Stimulated activated CD8-positive, alpha-beta memory T cell treated with anti-CD3 and anti-CD28 coated beads, Interleukin-15, amount 100 ng/mL, for 48 hours (primary cell): ENCODE measurements around the gene CHRNB4.
"Not testable (repeated sequence)": the region's sequence is repeated elsewhere in the genome, so short reads cannot be mapped to it uniquely, and the experiment has no call there.

Experiments
- DNase-seq, 2 donors: peaks; one replicate each; pipeline ENCODE4 v3.0.0-alpha.2; 2020; ENCODE audit warnings: low read depth in 2 of 2

CHRNB4 gene, protein sequence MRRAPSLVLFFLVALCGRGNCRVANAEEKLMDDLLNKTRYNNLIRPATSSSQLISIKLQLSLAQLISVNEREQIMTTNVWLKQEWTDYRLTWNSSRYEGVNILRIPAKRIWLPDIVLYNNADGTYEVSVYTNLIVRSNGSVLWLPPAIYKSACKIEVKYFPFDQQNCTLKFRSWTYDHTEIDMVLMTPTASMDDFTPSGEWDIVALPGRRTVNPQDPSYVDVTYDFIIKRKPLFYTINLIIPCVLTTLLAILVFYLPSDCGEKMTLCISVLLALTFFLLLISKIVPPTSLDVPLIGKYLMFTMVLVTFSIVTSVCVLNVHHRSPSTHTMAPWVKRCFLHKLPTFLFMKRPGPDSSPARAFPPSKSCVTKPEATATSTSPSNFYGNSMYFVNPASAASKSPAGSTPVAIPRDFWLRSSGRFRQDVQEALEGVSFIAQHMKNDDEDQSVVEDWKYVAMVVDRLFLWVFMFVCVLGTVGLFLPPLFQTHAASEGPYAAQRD

DNA sequence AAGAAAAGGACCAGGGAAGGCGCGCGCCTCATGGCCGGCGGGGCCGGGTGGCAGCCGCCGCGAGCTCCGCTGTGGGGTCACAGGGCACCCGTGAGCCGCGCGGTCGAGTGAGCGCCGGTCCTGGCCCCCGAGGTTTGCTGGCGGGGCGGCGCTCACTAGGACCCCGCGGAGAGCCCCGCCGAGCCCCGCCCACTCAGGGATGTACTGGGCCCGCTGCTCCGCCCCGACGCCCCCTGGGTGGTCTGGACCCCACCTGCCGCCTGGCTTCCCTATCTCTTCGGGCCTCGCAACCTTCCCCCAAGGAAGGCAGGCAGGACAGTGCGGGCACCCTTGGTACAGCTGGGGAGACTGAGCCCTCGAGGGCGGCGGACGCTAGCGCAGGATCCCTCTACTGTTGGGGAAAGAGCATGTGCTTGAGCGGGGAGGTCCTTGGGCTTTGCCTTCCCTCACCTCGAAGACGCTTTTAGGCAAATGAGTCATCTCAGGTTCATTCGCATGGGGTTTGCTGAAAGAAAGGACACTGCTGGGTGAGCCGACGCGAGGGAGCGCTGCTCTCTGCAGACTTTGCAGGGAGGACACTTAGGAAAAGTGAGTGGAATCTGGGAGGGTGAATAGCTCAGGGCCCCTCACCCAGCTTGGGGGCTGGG, at the start of gene CHRNB4:
TSS of gene CHRNB4 (minus strand) at position 109 of the 647 bp plus-strand sequence. CDS start at position 32, 77 bp downstream.
- no peak for DNase-seq

DNA sequence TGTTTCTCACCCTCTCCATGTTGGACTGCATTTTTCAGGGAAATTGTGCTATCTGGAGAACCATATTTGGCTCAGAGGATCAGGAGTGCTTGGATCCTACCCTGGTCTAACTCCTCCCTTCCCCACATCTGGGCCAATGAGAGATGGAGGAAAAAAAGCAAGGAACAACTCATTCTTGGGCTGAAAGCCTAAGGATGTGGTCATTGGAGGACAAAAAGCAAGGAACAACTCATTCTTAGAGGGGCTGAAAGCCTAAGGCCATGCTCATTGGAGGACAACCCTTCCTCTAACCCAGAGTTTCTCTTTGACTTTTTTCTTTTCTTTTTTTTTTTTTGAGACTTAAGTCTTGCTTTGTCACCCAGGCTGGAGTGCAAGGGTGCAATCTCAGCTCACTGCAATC, 48.6 kb upstream of the CHRNB4 start:
- DNase-seq, result no peak

DNA sequence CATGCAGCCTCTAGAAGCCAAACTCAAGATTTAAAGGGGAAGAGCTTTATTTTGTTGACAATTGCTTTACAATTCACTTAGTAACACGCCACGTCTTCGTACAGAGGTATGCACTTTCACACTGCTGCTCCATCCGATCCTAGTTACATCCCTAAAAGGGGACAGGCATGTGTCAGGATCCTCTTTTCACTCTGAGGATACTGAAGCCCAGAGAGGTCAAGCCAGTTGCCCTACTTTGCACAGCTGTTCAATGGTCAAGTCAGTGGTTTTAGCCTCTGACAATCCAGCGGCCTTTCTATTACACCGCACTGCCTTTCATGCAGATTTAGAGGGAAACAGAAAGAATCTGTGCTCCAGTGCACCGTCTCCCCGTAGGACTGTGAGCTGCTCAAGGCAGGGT, 44.9 kb upstream of the CHRNB4 start:
- DNase-seq, result no peak

DNA sequence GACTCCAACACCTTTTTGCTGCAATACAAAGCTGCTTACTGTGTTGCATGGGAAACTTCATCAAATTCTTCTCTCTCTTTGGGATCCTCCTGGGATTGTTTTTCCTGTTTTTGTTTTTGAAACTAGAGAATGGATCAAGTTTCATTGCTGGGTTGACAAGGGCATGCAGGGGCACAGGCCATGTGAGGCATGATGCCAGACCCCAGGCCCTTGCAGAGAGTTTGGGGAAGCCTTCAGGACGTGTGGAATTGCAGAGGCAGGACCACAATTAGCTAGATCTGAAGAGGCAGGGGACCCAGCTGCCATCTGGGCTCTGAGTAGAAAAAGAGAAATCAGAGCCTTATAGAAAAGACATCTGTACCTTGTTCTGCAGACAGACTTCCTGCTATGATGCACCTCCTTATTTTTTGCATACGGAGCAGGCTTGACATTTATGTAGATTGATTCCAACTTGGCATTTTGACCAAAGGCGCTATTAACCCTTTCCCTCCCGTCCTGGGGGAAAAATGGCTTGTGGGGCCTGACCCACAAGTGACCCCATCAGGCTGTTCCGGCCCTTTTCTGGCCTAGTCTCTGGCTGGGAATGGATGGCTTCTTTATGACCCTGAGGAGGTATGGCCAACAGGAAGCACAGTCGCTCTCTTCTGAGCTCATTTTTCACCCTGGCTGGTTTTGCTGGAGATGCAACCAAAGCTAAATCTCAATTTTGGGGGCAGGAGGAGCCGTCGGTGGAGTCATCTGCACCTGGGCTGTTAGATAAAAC, 44.3 kb upstream of the CHRNB4 start:
- DNase-seq, result no peak

DNA sequence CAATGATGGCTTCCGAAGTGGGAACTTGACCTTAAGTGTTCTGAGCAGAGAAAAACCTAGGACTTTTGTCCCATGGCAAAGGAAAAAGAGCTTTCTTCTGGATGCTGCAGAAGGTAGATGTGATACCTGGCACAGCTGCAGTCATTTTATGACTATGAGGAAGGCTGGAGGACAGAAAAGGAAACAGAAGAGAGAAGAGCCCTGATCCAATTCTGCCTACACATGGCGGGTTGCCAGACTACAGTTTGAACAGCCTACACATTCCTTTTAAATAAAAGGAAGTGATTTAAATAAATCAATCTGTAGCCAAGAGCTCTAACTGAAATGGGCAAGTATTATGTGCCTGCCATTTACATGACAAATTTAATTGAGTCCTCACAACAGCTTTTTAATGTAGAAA, 43.6 kb upstream of the CHRNB4 start:
- DNase-seq, result no peak

DNA sequence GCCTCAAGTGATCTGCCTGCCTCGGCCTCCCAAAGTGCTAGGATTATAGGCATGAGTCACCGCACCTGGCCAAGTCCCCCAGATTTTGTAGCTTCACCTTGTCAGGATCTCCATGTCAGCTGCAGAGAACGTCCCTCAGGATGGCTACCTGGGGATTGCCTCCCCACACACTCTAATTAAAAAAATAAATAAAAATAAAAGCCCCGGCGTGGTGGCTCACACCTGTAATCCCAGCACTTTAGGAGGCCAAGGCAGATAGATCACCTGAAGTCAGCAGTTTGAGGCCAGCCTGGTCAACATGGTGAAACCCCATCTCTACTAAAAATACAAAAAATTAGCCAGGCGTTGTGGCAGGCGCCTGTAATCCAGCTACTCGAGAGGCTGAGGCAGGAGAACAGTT, 42.6 kb upstream of the CHRNB4 start:
- not testable (repeated sequence) for DNase-seq

DNA sequence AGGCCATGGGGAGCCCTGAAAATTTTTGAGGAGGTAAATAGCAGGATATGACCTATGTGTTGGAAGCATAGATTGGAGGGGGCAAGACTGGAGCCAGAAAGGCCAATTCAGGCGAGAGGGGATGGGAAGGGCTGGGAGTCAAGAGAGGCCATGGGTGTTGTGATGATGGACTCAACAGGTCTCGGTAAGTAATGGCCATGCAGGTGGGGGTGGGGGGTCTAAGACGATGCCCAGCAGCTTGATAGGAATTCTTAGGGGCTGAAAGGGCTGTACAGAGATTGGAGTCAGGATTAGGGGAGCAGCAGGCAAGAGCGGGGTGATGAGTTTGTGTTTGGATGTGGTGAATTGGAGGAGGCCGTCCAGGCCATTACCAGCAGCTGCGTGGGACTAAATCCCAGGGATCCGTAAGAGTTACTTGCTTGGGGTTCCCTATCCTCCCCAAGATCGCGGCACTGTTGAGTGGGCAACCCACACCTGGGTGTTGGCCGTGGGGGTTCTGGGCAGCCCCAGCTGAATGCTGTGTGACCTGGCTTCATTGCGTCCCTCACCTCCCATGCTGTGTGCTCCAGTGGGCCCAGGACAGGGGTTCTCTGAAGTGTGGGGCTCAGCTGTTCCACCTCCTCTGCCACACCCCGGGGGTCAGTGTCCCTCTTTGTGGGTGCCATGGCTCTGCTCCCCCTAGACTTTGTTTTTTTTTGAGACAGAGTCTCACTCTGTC, 41.8 kb upstream of the CHRNB4 start:
- DNase-seq, result no peak

DNA sequence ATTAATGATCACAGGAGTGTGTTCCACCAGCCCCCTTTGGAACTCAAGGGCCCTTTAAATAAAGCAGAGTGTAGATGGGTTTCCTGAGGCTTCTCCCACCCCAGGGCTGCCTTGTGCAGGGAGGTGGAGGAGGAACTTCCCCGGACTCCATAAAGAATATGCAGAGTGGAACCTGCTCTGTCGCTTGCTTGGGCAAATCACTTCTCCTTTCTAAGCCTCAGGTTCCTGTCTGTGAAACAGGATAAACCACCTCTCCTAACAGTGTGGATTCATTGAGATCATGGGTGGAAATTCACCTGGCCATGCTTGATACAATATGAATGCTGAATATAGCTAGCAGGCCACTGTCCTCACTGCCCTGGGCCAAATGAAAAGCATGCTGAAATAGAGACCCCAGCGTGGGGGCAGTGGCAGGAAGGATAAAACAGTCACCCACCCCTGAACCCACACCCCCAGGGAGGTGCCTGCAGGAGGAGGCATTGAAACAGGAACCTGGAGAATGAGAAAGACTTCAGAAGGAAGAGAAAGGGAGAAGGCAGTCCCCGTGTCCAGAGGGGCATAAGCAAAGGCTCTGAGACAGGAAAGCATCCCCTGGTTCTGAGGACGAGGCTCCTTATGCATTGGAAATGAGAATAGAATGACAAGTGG, 41.1 kb upstream of the CHRNB4 start:
- no peak for DNase-seq

DNA sequence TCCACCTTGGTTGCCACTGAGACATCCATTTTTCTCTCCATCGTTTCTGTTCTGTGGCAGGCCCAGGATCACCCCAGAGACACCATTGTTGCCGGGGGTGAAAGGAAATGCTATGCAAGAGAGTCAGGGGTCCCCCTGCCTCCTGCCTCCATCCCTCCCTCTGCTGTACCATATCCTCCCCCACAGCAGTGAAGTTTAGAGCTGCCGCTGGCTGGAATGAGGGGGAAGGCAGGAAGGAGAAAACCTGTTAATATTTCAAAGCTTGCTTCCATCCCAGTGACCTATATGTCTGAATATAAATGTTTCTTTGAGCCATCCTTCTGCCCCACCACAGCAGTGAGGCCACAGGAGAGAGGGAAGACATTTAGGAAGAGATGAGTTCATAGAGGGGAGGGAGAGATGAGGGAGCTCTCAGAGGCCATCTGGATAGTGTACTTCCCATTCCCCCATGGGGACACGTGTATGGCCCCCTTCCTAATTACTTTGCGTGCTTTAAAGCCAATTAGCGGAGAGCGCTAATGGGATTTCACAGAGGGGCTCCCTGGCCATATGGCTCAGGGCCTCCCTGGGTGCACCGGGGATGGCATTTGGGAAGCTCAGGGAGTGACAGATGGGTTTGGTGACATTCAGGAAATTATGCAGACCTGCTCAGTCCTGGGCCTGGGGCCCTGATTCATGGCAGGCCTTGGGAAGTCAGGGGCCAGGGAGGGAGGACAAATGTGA, 40.4 kb upstream of the CHRNB4 start:
- no peak for DNase-seq

DNA sequence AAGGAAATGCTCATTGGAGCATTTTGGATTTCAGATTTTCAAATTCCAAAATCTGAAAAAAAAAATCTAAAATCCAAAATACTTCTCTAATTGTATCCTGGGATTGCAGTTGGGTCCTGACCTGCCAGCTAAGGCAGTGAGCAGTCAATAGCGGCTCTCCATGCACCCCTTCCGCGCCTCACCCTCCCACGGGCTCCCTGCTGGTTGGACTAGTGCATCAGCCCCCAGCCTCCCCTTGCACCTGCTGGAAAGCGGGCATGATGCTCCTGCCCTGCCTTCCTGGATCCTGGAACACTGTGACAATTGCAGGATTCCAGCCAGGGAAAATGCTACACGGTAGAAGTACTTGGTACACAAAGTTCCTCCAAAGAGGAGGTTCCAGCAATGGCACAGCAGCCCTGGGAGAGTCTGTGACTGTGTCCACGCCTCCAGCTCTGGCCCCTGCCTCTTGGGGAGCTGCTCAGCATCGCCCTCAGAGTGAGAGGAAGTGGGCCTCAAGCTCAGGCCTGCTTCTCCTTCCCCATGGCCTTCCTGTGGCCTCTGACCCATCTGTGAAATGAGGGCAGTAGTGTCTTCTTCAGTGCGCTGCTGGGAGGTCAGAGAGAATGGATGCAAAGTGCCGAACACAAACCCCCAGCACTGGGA, 39.5 kb upstream of the CHRNB4 start:
- no peak for DNase-seq

DNA sequence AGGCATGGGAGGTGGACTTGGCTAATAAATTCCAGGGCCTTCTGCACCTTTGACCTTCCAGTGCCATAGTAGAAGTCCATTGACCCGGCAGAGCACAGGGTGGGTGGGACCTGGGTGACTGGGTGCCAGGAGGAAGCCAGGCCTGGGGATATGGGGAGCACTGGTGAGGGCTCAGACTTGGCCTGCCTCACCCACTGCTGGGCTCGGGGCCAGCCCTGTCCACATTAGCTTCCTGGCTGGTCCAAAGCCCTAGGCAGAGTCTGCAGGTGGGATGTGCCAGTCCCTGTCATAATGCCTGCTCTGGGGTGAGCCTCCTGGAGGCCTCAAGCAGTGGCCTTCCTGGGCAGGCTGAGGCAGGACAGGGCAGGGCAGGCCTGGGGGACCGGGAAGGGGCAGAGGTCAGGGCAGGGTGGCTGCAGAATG, 38.1 kb upstream of the CHRNB4 start:
- DNase-seq, result no peak

DNA sequence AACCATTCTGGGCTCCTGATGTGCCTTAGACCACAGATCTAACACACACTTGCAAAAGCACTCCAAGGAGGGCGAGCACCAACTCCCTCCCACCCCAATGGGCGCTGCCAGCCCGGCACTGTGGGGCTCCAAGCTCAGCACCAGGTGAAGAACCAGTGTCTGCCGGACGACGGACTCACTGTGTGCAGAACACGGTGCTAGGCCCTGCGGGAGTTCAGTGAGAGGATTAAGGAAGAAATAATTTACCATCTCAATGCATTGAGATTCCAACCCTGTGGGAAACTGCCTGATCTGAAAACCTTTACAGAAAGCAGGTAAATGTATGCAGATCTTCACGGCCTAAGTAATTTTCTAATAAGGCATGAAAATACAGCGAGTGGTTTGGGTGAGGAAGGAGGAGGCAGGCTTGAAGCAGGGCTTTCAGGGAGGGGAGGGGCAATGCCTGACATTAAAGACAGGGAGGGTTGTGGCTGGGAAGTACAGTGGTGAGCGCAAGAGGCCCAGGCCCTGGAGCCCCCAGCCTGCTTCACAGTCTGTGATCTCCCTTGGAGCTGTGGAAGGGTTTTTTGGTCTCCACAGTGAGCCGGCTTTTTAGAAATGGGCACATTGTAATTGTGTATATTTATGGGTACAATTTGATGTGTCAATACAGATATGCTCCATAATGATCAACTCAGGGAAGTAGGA, 35.6 kb upstream of the CHRNB4 start:
- no peak for DNase-seq

DNA sequence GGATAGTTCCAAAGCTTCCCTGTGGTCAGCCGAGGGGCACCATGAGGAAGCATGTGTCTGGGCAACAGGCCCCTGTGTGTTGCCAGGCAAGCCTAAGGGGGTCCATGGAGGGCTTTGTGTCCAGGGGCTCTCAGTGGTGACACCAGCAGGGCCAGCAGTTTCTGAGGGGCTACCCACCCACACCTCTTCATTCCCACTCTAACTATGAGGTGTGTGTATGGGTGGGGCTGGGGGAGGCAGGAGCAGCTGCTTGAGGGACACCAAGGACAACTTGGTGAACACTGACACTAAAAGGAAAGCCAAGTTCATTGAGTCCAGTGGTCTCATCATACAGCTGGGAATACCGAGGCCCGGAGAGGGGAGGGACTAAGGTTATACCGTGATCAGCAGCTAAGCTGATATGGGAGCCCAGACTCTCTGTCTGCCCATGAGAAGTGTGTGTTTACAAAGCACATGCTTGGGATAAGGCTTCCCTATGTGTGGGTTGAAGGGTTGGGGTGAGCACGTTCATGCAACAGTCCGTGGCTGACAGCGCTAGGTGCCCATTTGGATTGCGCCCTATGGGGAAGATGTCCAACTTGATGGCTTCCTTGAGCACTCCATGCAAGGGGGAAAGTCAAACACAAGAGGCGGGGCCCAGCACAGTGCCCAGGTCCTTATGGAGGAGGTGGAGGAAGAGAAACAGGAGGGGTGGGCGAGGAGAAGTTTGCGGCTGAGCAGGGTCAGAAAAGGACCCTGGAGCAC, 34.8 kb upstream of the CHRNB4 start:
- no peak for DNase-seq

DNA sequence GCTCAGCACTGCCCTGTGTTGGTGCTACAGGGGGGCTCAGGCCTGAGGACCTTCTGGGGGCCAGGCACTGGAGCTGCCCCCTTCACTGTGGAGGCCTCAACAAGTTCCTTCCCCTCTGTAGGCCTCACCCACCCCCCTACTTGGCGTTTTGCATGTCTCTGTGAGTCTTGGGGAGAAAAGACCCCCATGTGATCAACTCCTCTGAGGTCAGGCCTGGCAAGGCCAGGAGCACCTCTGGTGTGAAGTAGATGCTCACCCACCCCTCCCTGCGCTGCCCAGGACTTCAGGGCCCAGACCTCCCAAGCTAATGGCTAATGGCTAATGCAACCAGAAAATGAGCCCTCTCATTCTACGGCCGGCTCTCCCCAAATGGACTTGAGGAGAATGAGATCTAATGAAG, 34.2 kb upstream of the CHRNB4 start:
- DNase-seq, result no peak

DNA sequence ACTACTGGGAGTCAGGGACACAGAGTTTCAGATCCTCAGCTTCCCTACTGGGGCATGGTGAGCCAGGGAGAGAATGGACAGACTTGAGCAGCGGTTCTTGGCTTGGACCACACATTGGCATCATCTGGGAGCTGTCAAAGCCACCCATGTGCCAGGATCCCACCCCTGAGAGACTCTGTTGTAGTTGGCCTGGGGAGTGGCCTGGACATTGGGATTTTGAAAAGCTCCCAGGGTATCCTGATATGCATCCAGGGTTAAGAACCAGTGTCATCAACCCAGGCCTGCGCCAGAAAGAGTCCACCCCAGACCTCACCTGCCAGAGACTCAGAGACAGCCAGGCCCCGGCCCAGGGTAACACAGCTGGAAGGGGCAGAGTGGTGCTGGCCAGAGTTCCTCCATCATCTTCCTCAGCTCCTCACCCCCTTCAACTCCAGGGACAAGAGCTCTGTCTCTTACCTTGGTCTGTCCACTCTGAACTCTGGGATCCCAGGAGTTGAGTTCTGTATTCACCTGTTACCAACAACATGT, 33.0 kb upstream of the CHRNB4 start:
- no peak for DNase-seq

DNA sequence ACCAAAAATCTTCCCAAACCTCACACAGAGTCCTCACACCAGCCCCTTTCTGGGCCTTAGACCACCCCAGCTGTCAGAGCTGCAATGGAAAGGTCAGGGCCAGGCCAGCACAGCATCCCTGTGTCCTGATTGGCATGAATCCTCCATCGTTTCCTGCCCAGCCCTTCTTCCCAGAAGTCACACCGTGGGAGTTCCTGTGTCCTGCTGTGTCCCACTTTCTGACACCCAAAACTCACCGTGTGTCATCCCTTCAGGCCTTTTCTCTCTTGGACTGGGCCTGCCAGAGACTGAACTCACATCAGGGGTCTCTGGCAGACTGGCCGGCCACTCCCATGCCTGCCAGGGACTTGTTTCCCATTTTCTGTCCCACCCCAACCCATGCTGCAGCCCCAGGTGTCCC, 32.5 kb upstream of the CHRNB4 start:
- no peak for DNase-seq

DNA sequence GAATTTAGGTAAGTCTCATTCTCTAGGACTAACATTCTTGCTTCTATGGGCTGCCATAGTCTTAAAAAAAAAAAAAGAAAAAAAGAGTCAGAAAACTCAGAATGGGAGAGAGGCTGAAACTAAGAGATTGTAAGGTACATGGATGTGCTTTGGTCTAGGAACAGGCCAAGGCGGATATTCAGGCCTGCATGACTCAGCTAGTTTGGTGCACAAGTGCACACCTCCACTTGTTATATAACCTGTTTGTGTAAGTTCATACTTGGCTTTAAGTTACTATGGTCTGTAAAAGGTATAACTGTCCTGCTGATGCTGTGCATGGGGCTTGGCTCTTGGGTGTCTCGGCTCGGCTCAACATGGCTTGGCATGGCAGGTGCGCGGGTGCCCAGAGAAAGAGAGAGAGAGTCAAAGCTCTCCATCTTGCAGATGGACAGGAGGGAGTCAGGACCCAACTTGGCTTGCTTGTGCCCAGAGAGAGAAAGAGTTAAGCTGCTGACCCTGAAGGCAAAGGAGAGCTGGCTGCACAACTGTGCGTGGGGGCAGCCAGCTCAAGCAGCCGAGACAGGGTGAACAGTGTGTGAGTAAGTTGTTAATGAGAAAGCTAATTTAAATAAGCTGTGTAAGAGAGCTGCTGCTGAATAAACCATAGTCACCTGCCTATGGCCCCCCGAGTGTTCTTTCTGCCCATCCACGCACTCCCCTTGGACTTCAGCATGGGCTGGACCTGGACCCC, 31.4 kb upstream of the CHRNB4 start:
- no peak for DNase-seq
